Measurements from ENCODE around the gene GRIN3B. TPM values are rescaled to one million over a fixed set of nuclear protein-coding genes. Genes with fewer than 3 reads are reported as not detected.

GRIN3B gene
- total RNA-seq, 1 donor from 2014 or later, result 0.46 TPM

DNA sequence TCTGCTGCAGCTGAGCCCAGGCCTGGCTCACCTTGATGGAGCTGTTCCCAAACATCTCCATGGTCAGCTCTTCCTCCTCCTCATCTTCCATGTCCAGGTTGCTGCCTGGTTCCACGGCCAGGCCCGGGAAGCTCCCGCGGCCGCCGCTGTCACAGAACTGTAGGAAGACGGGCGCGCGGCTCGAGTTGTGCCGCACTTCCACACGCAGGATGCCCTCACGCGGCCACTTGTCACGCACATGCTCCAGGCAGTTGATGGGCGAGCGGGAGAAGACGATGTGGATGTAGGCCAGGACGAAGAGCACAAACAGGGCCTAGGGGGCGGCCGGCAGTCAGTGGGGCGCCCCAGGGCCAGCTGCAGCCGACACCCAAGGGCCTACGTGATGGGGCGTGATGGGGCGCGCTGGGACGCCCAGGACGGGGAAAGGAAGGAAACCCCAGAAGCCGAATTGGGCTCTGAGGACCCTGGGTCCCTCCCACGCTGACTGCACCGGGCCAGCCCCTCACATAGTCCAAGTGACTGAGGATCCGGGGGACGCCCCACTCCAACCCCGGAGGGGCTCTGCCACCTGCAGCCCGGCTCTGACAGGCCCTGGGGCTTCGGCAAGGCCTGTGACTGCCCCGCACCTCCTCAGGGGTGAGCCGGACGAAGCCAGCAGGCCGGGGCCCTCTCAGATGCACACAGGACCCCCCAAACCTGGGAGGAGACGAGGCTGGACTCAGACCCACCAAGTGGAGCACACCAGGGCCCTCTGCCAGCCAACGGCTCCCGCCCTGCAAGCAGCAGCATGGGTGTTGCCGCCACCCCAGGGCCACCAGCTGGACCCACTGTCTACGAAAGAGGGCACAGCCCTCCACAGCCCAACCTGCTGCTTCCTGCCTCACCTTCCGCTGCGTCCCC, 14.2 kb downstream of the GRIN3B start:
- TF ChIP-seq CTCF (conservative IDR thresholded peaks at IDR 0.05; ENCODE audit: low read depth, low read length), result no peak

DNA sequence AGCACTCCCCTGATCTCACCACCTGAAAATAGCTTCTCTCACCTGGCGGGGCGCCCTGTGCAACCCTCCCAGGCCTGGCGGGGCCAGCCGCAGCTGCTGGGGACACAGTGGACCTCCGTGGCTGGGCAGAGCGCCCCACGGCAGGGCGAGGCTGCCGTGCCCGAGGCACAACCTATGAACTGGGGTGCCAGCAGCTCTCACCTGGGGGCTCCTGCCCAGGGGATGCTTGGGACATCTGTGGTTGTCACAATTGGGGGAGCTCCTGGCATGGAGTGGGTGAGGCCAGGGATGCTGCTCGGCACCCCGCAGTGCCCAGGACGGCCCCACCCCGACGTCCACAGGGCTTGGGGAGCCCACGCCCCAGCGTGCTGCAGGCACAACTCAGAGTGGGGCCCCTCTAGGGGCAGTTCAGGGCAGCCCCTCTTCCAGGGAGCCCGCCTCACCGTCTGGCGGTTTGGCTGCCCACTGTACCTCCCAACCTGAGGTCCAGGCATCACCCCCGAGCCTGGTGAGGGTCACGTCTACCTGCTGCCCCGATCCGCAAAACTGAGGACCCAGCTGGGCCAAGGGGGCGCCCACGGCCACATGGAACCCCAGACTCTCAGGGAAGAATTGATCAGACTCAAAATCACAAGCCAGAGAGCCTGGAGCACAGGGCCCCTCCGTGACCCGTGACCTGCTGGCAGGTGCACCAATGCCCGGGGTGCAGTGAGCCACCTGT, 15.0 kb downstream of the GRIN3B start:
- TF ChIP-seq CTCF (conservative IDR thresholded peaks at IDR 0.05; ENCODE audit: low read depth, low read length), result no peak
- H3K4me3 ChIP-seq (ENCODE audit: low read depth, low read length), result no peak overlapping the region
- DNase-seq (ENCODE audit: low read depth), result no peak

More for the DNA sequence above, 14.2 kb downstream of the GRIN3B start:
- DNase-seq (ENCODE audit: low read depth), result no peak
- no peak overlapping the region for H3K4me3 ChIP-seq (ENCODE audit: low read depth, low read length)

GRCh38 chr19:1015782-1016646, 15.8 kb downstream of the GRIN3B start:
- DNase-seq (ENCODE audit: low read depth), result no peak
- TF ChIP-seq CTCF (conservative IDR thresholded peaks at IDR 0.05; ENCODE audit: low read depth, low read length), result no peak
- H3K4me3 ChIP-seq (ENCODE audit: low read depth, low read length), result no peak overlapping the region

DNA sequence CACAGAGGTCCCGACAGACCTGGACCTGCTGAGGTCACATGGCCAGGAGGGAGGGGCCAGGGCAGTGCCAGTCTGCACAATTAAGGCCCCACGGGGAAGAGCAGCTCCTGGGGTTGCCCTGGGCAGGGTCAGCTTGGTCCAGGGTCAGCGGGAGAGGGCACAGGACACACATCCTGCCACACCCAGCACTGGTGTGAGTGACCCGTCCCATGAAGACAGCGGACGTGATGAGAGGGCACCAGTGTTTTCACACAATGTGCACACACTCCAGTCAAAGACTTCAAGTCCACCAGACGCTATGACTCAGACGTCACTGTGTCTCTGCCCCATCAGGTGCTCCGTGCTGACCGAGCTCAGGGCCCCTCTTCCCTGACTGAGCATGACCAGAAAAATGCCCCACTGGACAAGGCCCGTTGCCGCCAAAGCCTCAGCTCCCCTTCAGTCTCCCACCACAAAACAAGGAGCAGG, 16.5 kb downstream of the GRIN3B start:
- no peak for DNase-seq (ENCODE audit: low read depth)
- peak overlapping the region; percentile 23 for H3K4me3 ChIP-seq (ENCODE audit: low read depth, low read length)
- no peak for TF ChIP-seq CTCF (conservative IDR thresholded peaks at IDR 0.05; ENCODE audit: low read depth, low read length)

- TF ChIP-seq CTCF (conservative IDR thresholded peaks at IDR 0.05; ENCODE audit: low read depth, low read length), result no peak
- no peak for DNase-seq (ENCODE audit: low read depth)
- peak overlapping the region; percentile 23 for H3K4me3 ChIP-seq (ENCODE audit: low read depth, low read length)
Observed at GRCh38 chr19:1017115-1017905, 17.1 kb downstream of the GRIN3B start.

GRCh38 chr19:1017906-1018305, 17.7 kb downstream of the GRIN3B start:
- no peak for DNase-seq (ENCODE audit: low read depth)
- no peak for TF ChIP-seq CTCF (conservative IDR thresholded peaks at IDR 0.05; ENCODE audit: low read depth, low read length)
- H3K4me3 ChIP-seq (ENCODE audit: low read depth, low read length), result peak overlapping the region; percentile 16
